ENCODE measurements around the gene KCNQ2. TPM values are rescaled to one million over a fixed set of nuclear protein-coding genes. Genes with fewer than 3 reads are reported as not detected.

Gene KCNQ2
- total and polyA plus RNA-seq, 4 donors = not detected

DNA sequence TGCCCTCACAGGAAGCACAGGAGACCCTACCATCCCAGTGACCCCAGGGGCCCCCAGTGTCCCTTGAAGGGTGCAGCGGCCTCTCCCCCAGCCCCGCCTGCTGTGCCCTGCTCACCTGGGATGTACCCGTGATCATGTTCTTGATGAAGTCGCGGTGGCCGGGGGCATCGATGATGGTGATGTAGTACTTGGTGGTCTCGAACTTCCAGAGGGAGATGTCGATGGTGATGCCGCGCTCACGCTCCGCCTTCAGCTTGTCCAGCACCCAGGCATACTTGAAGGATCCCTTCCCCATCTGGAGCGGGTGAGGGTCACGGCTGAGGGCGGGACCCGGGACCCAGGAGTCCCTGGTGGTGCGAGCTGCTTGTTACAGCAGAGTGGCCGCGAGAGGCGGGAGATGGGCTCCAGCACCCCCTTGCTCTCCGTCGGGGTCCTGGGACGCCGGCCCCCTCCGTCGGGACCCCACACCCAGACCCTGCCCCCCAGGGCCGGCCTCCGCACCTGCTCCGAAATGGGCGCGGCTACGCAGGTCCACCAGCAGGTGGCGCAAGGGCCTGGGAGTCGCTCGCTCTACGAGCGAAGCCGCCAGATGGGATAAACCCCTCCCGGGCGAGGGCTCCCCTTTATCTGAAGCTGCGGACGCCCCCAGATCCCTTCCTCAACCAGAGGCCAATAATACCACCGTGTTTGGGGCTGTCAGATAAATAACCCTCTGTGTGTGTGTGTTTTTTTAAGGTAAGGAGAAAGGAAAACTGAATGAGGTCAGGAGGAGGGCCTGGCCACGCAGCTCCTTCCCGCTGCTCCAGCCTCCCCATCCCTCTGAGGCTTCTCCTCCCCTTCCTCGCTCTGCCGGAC, 23.5 kb upstream of the KCNQ2 start:
- DNase-seq (ENCODE audit: low spot score) = peak; percentile 71
- Histone ChIP-seq H3K4me1 (ENCODE audit: control insufficient read depth in 4 of 4, insufficient read depth in 4 of 4, low read length in 3 of 4) (peaks cover 3 to 15% (median 7%) of the 10 kb centered on the region in 4 donors), H3K4me3 (ENCODE audit: low read depth in 1 of 3, low read length in 3 of 3) (peak overlapping the region in 2 of 3 donors; percentile 24 to 41), H3K9me3 (ENCODE audit: control insufficient read depth in 4 of 4, low read length in 3 of 4) (no peaks in the 10 kb centered on the region), H3K27me3 (ENCODE audit: control insufficient read depth in 4 of 4, insufficient read depth in 4 of 4, low read length in 3 of 4) (peaks cover 0 to 9% (median under 1%) of the 10 kb centered on the region in 4 donors), H3K27ac (ENCODE audit: low read depth in 1 of 2, low read length in 2 of 2) (no peak overlapping the region), H3K9ac (ENCODE audit: low read depth in 1 of 2, low read length in 2 of 2) (no peak overlapping the region), H3K36me3 (ENCODE audit: control insufficient read depth in 4 of 4, insufficient read depth in 3 of 4, low read depth in 1 of 4, low read length in 3 of 4) (no peaks in the 10 kb centered on the region)
- 22% methylated on average over 48 of the region's 48 CpGs for WGBS
- TF ChIP-seq, protein P1, sequence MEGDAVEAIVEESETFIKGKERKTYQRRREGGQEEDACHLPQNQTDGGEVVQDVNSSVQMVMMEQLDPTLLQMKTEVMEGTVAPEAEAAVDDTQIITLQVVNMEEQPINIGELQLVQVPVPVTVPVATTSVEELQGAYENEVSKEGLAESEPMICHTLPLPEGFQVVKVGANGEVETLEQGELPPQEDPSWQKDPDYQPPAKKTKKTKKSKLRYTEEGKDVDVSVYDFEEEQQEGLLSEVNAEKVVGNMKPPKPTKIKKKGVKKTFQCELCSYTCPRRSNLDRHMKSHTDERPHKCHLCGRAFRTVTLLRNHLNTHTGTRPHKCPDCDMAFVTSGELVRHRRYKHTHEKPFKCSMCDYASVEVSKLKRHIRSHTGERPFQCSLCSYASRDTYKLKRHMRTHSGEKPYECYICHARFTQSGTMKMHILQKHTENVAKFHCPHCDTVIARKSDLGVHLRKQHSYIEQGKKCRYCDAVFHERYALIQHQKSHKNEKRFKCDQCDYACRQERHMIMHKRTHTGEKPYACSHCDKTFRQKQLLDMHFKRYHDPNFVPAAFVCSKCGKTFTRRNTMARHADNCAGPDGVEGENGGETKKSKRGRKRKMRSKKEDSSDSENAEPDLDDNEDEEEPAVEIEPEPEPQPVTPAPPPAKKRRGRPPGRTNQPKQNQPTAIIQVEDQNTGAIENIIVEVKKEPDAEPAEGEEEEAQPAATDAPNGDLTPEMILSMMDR (IDR thresholded peaks at IDR 0.05; ENCODE audit: low read depth, low read length, missing input control) = peak; percentile 72
- no peak for TF ChIP-seq HNF4G (IDR thresholded peaks at IDR 0.05)
- TF ChIP-seq RAD21 (IDR thresholded peaks at IDR 0.05) = peak; percentile 69 to 77
- TF ChIP-seq YY1 (IDR thresholded peaks at IDR 0.05) = no peak
- TF ChIP-seq FOXA2 (IDR thresholded peaks at IDR 0.05) = no peak
- TF ChIP-seq FOXA1 (IDR thresholded peaks at IDR 0.05) = no peak
- TF ChIP-seq, protein P2, sequence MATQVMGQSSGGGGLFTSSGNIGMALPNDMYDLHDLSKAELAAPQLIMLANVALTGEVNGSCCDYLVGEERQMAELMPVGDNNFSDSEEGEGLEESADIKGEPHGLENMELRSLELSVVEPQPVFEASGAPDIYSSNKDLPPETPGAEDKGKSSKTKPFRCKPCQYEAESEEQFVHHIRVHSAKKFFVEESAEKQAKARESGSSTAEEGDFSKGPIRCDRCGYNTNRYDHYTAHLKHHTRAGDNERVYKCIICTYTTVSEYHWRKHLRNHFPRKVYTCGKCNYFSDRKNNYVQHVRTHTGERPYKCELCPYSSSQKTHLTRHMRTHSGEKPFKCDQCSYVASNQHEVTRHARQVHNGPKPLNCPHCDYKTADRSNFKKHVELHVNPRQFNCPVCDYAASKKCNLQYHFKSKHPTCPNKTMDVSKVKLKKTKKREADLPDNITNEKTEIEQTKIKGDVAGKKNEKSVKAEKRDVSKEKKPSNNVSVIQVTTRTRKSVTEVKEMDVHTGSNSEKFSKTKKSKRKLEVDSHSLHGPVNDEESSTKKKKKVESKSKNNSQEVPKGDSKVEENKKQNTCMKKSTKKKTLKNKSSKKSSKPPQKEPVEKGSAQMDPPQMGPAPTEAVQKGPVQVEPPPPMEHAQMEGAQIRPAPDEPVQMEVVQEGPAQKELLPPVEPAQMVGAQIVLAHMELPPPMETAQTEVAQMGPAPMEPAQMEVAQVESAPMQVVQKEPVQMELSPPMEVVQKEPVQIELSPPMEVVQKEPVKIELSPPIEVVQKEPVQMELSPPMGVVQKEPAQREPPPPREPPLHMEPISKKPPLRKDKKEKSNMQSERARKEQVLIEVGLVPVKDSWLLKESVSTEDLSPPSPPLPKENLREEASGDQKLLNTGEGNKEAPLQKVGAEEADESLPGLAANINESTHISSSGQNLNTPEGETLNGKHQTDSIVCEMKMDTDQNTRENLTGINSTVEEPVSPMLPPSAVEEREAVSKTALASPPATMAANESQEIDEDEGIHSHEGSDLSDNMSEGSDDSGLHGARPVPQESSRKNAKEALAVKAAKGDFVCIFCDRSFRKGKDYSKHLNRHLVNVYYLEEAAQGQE (IDR thresholded peaks at IDR 0.05) = no peak
- TF ChIP-seq, protein P3, sequence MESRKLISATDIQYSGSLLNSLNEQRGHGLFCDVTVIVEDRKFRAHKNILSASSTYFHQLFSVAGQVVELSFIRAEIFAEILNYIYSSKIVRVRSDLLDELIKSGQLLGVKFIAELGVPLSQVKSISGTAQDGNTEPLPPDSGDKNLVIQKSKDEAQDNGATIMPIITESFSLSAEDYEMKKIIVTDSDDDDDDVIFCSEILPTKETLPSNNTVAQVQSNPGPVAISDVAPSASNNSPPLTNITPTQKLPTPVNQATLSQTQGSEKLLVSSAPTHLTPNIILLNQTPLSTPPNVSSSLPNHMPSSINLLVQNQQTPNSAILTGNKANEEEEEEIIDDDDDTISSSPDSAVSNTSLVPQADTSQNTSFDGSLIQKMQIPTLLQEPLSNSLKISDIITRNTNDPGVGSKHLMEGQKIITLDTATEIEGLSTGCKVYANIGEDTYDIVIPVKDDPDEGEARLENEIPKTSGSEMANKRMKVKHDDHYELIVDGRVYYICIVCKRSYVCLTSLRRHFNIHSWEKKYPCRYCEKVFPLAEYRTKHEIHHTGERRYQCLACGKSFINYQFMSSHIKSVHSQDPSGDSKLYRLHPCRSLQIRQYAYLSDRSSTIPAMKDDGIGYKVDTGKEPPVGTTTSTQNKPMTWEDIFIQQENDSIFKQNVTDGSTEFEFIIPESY (IDR thresholded peaks at IDR 0.05) = no peak
- no peak for TF ChIP-seq EGR1 (IDR thresholded peaks at IDR 0.05; ENCODE audit: low read depth in 2 of 2)
- TF ChIP-seq TAF1 (conservative IDR thresholded peaks at IDR 0.05) = no peak
- no peak for TF ChIP-seq NR2F2 (IDR thresholded peaks at IDR 0.05)
- no peak for TF ChIP-seq SP1 (IDR thresholded peaks at IDR 0.05)

DNA sequence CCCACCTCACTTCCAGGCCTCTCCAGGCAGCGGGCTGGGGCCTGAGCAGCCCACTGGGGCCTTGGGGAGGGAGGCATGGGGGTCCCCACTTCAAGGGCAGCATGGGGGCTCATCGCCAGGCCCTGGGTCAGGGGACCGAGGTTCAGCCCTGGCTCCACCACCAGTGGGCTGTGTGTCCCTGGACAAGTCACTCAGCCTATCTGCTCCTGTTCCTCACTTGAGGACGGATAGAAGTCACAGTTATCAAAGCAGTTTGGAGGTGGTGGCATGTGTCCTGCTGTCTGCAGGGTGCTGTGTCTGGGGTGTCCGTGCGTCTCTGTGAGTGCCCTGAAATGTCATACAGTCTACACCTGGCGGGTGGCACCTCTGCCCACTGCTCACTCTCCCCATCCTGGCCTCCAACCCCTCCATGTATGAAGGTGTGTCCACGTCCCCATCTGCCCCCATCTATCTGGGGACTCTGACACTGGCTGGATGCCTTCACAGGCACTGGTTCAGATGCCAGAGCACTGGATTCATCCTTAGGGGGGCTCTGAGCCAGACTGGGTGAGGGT, 22.8 kb upstream of the KCNQ2 start:
- H3K36me3 ChIP-seq (ENCODE audit: control insufficient read depth in 4 of 4, insufficient read depth in 3 of 4, low read depth in 1 of 4, low read length in 3 of 4) = no peaks in the 10 kb centered on the region
- H3K4me3 ChIP-seq (ENCODE audit: low read depth in 1 of 3, low read length in 3 of 3) = no peak overlapping the region
- no peak overlapping the region for H3K9ac ChIP-seq (ENCODE audit: low read depth in 1 of 2, low read length in 2 of 2)
- peaks cover 0 to 8% (median under 1%) of the 10 kb centered on the region in 4 donors for H3K27me3 ChIP-seq (ENCODE audit: control insufficient read depth in 4 of 4, insufficient read depth in 4 of 4, low read length in 3 of 4)
- DNase-seq (ENCODE audit: low spot score) = no peak
- 75% methylated on average over 8 of the region's 8 CpGs for WGBS
- no peak overlapping the region for H3K27ac ChIP-seq (ENCODE audit: low read depth in 1 of 2, low read length in 2 of 2)
- no peaks in the 10 kb centered on the region for H3K9me3 ChIP-seq (ENCODE audit: control insufficient read depth in 4 of 4, low read length in 3 of 4)
- peaks cover 3 to 15% (median 7%) of the 10 kb centered on the region in 4 donors for H3K4me1 ChIP-seq (ENCODE audit: control insufficient read depth in 4 of 4, insufficient read depth in 4 of 4, low read length in 3 of 4)
- TF ChIP-seq EGR1 (IDR thresholded peaks at IDR 0.05; ENCODE audit: low read depth in 2 of 2) (no peak), TAF1 (conservative IDR thresholded peaks at IDR 0.05) (no peak), NR2F2 (IDR thresholded peaks at IDR 0.05) (no peak), GABPA (IDR thresholded peaks at IDR 0.05 in 1 of 2, conservative IDR thresholded peaks at IDR 0.05 in 1 of 2) (no peak), HNF4A (conservative IDR thresholded peaks at IDR 0.05) (no peak), RXRA (IDR thresholded peaks at IDR 0.05) (no peak)
- TF ChIP-seq, protein P2 (IDR thresholded peaks at IDR 0.05) = no peak
- TF ChIP-seq, protein P4, sequence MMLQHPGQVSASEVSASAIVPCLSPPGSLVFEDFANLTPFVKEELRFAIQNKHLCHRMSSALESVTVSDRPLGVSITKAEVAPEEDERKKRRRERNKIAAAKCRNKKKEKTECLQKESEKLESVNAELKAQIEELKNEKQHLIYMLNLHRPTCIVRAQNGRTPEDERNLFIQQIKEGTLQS (IDR thresholded peaks at IDR 0.05) = no peak
- TF ChIP-seq, protein P1 (IDR thresholded peaks at IDR 0.05; ENCODE audit: low read depth, low read length, missing input control) = no peak
